NCI-H1417 treated with DMSO at 0.1 percent for 48 hours (cell line): ENCODE data around the gene ADAMTS15.

Experiments used
- DNase-seq: peaks from one replicate; lab custom pipeline; 2025; lab: John Stamatoyannopoulos, UW

The ADAMTS15 gene

DNA sequence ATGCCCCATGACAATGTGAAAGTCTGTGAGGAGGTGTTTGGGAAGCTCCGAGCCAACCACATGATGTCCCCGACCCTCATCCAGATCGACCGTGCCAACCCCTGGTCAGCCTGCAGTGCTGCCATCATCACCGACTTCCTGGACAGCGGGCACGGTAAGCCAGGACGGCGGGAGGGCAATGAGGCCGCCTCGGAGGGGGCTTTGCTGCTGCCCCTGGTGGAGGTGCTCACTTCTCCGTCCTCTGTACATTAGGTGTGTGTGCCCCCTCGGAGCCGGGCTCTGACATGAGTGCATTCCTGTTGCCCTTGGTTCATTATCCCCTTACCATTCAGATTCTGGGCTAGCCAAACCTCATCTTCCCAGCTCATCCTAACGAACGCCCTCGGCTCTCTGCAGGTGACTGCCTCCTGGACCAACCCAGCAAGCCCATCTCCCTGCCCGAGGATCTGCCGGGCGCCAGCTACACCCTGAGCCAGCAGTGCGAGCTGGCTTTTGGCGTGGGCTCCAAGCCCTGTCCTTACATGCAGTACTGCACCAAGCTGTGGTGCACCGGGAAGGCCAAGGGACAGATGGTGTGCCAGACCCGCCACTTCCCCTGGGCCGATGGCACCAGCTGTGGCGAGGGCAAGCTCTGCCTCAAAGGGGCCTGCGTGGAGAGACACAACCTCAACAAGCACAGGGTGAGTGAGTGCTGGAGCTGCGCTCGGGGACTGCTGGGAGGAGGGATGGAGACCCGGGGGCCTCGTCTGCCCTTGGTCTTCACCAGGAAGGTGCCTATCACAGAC, 13.8 kb downstream of the ADAMTS15 start:
- no peak for DNase-seq

DNA sequence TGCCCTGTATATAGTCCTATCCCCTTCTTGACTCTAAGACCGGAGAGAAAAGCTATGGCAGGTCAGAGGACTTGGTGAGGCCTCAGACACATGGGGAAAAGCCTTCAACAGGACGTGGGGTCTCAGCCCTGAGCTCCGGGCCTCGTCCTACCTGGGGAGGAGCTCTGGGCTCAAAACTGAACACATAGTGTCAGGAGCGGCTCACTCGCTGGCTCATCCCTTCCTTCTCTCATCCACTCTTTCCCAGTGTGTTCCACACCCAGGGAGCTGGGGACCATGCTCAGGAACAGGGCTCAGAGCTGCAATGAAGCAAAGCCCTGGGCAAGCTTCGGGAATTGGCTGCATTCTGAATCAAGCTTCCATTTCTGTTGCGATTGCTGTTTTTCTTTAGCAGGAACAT, 14.5 kb downstream of the ADAMTS15 start:
- no peak for DNase-seq

DNA sequence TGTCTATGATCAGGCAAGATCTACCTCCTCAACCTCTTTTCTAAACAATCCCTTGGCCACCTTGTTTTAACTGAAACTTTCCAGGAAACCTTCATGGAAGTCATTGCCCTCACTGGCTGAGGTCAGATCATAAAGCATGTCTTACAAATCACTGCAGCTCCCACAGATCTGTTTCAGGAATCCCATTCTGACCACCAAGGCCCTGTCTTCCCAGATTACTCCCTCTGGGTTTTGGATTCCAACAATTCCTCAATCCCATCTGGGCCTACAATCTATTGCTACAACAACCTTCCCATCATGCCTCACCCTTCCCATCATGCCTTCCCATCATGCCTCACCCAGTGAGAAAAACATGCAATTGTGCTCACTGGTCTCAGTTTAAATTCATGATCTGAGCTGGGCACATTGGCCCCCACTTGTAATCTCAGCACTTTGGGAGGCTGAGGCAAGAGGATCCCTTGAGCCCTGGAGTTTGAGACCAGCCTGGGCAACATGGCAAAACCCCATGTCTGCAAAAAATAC, 15.9 kb downstream of the ADAMTS15 start:
- no peak for DNase-seq

DNA sequence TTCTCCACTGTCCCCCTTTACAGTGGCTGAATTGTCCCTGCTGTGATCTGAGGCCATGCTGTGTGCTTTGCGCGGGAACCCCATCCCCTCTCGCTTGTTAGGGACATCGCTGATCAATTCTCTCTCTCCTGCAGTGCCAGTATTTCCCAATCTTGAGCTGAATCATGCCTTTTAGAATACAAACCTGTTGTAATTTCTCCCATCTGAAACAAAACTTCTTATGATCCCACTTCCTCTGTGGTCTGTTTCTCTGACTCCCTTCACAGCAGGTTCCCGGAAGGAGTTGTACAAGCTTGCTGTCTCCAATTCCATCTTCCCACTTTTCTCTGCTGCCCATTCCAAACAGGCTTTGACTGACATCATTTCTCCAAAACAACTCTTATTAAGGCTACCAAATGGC, 16.8 kb downstream of the ADAMTS15 start:
- no peak for DNase-seq

DNA sequence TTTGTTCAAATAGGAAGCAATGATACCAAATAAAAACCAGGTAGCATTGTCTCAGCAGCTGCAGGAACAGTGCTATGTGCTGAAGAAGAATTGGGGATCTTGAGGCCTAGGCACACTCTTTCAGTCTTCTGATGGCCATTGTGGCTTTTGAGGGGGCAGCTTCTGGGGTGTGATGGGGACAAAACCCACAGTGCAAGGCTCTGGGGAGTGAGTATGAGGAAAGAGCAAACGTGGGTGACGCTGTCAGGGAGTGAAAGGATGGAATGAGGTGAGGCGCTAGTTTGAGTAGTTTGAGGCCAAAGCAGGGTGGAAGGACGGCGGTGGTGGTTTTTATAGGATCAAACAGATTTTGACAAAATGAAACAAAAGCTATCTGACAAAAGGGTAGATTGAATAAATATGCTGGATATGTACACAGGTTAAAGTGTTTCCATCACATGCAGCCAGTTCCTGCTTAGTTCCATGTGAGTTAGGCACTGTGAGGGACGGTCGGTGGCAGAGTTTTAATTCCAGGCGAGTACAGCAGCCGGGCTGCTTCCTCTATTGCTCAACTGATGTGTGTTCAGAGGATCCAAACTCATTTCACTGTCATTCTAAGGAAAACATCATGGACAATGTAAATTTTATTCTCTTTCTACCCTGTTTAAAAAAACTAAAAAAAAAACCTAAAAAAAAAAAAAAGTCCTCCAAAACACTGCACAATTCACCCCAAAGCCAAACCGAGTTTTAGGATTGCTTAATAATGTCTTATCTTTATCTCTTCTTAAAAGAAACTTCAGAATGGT, 18.9 kb downstream of the ADAMTS15 start:
- DNase-seq: no peak

DNA sequence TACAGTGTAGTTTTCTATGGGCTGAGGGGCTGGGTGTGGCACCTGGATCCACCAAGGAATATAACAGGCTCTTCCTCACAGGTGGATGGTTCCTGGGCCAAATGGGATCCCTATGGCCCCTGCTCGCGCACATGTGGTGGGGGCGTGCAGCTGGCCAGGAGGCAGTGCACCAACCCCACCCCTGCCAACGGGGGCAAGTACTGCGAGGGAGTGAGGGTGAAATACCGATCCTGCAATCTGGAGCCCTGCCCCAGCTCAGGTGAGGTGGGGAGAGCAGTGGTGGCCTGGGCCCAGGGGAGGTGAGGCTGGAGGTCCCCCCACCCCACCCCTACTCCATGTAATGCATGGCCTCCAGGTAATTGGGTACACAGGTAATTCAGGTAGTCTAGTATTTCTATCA, 20.7 kb downstream of the ADAMTS15 start:
- no peak for DNase-seq

DNA sequence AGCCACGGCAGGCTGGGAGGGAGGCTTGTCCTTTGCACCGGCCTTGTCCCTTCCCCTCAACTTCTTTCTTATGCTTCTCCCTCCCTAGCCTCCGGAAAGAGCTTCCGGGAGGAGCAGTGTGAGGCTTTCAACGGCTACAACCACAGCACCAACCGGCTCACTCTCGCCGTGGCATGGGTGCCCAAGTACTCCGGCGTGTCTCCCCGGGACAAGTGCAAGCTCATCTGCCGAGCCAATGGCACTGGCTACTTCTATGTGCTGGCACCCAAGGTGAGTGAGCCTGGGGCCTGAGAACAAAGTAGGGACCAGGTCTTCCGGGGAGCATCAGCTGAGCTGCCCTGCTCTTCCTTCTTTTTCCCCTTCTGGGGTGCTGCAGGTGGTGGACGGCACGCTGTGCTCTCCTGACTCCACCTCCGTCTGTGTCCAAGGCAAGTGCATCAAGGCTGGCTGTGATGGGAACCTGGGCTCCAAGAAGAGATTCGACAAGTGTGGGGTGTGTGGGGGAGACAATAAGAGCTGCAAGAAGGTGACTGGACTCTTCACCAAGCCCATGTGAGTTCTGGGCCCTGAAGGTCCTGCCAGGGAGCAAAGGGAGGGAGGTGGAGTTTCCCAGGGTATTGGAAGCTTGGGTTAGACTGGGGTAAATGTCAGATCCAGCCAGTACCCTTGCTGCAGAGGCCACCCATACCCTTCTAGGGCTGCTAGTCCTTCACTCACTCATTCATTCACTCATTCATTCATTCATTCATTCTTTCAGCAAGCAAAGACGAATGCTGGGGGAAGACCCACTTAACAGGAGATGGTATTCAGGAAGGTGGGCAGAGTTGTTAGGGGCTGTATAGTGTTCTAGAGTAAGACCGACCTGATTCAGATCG, 22.6 kb downstream of the ADAMTS15 start:
- DNase-seq: no peak

DNA sequence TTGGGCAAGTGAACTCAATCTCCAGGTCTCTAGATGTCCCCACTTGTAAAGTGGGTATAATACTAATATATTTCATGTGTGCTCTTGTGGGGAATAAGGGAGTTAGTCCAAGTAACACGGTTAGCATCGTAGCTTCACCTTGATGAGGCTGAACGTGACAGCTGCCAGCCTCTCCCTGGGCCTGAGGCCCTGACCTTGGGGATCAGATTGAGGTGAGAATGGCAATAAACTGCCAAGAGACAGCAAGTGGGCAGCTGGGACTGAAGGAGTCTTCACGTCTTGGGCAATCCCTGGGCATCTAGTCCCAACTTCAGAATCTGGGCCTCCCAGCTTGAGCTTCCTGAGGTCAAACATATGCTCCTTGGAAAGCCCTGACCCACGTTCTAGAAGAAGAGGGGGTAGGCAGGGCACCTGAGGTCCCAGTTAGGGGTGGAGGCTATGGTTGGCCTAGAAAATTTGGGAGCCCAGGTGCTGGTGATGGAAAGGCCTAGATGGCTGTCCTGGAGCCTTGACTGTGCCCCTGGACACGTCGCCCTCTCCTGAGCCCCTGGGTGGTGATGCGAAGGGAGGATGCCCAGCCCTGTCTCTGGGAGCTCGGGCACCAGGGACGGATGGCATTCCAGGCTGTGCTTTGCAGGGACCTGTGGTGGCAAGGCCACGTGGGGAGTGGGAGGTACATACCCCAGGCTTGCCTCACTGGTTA, 23.4 kb downstream of the ADAMTS15 start:
- no peak for DNase-seq

DNA sequence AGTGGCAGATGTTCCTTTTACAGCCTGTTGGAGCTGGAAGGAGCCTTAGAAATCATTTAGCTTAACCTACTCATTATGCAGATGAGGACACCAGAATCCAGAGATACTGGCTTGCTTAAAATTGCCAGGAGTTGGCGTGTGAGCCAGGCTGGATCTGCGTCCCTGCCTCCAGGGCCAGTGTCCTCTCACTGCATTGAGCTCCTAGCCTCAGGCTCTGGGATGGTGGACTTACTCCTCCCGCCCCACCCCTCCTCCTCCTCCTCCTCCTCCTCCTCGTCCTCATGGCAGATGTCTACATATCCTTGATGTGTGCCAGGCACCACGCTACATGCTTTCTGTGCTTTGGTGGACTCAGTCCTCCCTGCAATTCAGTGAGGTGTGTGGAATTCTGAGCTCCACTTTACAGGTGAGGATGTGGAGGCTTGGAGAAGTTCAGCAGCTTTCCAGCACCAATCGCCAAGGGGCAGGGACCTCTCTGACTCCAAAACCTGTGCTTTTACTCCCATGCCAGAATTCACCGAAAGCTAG, 24.1 kb downstream of the ADAMTS15 start:
- no peak for DNase-seq

DNA sequence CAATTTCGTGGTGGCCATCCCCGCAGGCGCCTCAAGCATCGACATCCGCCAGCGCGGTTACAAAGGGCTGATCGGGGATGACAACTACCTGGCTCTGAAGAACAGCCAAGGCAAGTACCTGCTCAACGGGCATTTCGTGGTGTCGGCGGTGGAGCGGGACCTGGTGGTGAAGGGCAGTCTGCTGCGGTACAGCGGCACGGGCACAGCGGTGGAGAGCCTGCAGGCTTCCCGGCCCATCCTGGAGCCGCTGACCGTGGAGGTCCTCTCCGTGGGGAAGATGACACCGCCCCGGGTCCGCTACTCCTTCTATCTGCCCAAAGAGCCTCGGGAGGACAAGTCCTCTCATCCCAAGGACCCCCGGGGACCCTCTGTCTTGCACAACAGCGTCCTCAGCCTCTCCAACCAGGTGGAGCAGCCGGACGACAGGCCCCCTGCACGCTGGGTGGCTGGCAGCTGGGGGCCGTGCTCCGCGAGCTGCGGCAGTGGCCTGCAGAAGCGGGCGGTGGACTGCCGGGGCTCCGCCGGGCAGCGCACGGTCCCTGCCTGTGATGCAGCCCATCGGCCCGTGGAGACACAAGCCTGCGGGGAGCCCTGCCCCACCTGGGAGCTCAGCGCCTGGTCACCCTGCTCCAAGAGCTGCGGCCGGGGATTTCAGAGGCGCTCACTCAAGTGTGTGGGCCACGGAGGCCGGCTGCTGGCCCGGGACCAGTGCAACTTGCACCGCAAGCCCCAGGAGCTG, 24.8 kb downstream of the ADAMTS15 start:
- no peak for DNase-seq

DNA sequence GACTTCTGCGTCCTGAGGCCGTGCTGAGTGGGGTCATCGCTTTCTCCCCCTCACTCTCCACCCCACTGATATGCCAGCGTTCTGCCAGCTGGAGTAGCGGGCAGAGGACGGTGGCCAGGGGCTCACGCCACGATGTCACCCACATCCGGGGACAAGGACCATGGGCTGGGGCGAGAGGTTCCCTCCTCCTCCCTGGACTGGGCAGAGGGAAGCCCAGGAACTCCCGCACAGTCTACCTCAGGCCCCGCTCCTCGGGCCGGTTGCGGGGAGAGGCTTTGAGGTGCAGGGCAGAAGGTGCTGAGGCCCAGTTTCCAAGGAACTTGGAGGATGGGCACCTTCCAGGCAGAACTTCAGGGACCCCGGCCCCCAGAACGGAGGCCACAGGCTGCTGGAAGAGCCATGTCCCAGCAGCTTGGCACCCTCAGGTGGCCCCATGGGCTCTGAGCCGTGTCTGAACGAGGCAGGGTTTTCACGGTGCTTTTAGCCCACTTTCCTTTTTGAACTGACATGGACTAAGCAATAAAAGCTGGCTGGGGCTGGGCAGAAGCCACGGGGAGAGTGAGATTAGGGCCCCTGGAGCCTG, 25.4 kb downstream of the ADAMTS15 start:
- DNase-seq: no peak

DNA sequence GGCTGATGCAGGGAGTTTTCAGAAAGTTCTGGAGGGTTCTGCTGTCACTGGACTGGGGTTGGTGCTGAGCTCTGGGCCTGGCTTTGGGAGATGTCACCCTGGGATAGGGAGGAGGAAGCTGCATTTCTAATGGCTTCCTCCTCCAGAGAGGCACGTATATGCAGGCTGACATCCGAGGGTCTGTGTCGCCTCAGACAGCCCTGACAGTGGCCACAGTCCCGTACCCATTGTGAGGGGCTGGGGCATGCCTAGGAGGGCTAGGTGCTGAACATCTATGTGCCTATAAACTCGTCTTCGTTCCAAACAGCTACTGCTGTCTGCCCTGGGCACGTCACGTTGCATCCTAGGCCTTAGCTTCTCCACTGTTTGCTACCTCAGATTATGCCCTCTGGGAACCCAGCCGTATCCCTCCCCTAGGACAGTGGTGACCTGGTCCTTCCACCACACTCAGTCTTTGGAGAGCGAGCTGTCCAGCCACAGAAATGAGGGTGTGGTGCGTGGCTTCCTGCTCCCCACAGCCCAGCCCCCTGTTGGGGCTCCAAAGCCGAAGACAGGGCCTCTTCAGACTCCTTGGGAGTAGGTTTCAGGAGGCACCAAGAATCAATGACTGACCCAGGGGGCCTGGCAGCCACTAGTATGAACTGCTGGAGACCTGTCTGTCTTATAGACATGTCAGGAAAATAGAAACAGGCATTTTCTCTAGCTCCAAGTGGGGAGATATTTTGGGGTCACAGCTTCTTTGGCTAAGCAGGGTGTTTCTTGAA, 26.4 kb downstream of the ADAMTS15 start:
- DNase-seq: no peak

DNA sequence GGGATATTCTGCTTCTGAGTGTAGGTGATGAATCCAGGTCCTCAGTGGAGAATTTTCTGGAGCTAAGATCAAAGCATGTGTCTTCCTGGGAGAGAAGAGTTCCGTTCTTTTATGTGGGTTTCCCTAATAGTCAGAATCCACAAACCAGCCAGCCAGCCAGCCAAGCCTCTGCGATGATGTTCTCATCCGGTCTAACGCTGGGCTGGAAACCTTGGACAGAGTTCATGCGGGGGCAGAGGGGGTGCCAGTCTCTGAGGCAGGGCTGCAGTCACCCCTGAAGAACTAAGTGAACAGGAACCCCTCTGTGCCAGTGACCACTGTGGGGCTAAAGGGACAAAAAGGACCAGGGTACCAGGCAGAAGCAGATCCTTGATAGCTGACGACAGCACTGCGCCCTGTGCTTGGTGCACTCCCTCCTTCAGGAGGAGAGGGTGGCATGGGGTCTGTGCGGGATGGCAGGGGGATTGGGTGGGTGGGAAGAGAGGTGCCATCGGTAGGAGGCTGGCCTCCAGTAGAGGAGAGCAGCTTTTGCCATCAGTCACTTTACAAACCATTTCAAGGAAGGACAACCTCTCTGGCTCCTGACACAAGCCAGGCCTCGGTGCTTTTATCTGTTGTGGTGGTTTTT, 27.1 kb downstream of the ADAMTS15 start:
- no peak for DNase-seq

DNA sequence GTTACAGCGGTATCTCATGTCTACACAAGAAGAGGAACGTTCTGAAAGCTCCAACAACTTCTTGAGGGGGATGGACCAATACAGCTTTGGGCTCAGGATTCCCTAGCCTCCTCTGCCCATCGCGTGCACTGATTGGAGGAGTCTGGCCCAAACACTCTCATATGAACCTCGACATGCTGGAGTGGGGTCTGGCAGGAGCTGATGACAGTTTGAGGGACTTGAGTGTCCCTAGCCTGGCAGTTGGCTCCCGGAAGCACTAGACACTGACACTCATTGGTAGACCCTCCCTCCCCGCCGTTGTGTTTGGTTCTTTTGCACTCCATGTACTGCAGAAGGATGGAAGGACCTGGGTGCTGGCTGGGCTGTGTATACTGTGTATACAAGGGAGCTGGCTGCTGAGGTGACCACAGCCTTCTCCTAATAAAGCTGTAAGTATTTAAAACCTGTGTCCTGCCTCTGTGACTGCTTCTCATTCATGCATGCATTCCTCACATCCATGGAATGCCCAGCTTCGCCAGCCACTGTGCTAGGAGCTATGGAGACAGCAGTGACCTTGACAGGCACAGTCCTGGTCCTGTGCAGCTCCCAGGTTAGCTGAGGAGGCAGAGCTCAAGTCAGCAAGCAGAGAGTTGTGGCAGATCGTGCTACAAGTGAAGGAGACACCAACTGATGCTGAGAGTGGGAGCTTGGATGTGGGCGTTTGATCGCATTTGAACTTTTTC, 27.9 kb downstream of the ADAMTS15 start:
- no peak for DNase-seq

DNA sequence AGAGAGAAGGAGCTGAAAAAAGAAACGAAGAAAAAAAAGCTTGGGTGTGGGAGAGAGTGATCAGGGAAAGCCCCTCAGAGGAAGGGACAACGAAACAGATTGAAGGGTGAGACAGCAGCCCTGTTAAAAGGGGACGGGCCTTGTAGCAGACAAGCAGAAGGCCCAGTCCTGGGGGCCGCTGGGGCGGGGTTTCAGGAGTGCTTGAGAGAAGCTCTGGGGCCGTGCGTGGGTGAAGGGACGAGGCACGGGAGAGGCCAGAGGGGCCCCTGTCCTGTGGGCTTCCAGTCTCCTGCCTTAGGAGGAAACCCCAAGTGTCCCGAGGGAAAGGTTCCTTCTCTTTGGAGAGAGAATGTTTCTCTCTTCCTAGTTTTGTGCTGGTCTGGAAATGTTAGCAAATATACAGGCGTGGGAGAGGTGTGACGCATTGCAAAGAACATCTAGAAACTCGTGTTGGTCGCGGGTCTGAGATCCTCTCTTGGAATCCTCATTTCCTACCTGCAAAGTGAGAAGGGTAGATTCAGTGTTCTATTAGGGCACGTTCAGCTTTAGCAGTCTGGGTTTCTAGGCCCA, 28.6 kb downstream of the ADAMTS15 start:
- no peak for DNase-seq

DNA sequence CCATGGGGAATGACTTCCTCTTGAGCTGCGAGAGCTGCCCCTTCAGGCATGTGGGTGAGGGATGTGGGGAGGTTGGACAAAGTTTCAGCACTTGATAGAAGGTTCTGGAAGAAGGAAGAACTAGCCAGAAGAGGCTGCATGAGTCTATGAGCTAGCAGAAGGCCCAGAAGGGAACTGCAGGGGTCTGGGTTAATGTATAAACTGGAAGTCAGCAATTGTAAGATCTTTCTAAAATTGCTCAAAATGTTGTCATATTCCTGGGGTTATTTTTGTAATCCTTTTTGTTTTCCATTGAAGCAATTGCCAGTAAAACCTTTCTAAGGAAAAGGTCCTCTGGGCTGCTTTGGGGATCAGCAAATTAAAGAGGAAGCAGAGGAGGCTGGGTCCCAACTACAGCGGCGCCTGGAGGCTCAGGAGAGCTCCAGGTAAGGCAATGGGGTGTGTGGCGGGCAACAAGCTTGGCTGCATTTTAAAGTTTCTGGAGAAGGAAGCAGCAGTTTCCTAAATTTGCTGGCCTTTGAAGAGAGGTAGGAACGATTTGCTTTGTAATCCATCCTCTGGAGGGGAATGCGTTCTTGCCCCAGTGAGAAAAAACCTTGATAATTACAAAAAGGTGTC, 29.2 kb downstream of the ADAMTS15 start:
- no peak for DNase-seq

DNA sequence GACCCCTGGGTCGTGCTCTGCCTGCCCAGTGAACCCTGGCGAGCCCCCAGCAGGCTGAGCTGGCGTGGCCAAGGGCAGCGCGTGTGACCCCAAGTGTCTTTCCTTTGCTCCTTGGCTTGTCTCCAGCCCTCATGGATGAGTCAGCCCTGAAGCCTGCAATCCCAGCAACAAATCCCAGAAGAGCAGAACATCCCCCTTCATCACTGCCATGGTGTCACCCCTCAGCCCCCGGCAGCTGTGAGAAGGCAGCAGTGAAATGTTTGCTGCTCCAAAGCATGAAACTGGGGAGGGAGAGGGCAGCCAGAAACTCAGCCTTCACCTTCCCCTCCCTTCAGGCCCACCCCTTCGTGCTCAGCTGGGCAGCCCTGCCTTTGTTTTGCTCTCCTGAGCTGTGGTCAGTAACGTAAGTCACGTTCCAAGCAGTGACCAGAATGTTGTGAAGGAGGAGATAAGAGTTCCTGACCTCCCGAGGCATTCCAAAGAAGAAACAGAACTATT, 29.8 kb downstream of the ADAMTS15 start:
- DNase-seq: no peak
